Stimulated activated naive CD8-positive, alpha-beta T cell treated with anti-CD3 and anti-CD28 coated beads, Interleukin-15, Interleukin-2, amounts not matched to agents 100 ng/mL and 50 ng/mL, for 24 hours (primary cell): ENCODE measurements around the gene QKI.
"Not testable (repeated sequence)": the region's sequence is repeated elsewhere in the genome, so short reads cannot be mapped to it uniquely, and the experiment has no call there.

Experiments used
- H3K27ac Mint-ChIP-seq: one replicate; pipeline ENCODE4 v1.8.0; 2021; ENCODE audit warnings: mild to moderate bottlenecking, mixed read lengths
- H3K27me3 Mint-ChIP-seq: one replicate; pipeline ENCODE4 v1.8.0; 2021; ENCODE audit warnings: mixed read lengths
- H3K36me3 Mint-ChIP-seq: one replicate; pipeline ENCODE4 v1.8.0; 2021; ENCODE audit warnings: low read depth, mixed read lengths
- H3K4me1 Mint-ChIP-seq: one replicate; pipeline ENCODE4 v1.8.0; 2021; ENCODE audit warnings: low read depth, mixed read lengths
- H3K4me3 Mint-ChIP-seq: one replicate; pipeline ENCODE4 v1.8.0; 2021; ENCODE audit warnings: mild to moderate bottlenecking, mixed read lengths
- H3K9me3 Mint-ChIP-seq: one replicate; pipeline ENCODE4 v1.8.0; 2021; ENCODE audit warnings: mixed read lengths

QKI gene

DNA sequence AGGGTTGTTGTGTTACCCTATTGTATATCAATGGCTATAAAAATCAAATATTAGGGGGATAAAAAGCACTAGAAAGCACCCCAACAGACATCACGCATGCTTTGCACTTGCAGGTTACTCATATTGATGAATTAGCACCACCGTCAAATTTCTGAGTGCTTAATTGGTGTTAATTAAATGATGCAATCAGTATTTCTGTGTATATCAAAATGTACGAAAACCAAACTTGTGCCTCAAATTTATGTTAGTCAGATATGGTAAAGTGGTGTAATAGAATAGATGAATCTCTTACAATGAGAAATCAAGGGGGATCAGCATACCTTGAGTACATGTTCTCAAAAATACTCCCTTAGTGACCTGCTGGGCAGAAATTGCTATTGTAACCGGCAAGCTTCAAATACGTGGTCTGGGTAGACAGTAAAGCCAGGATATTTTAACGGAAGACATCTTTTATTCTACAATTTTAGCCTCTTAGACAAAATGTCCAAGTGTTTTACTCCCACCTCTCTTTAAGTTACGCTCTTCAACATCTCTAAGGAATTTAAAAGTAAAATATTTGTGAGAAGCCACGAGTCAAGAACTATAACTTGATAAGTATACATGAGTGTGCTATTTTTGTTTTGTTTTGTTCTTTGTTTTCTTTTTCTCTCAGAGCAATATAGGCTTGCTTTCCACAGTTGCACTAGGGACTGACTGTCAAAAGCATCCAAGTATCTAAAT lies 166.0 kb downstream of the QKI start:
- no peak overlapping the region for H3K27ac Mint-ChIP-seq
- H3K36me3 Mint-ChIP-seq, result no peaks in the 10 kb centered on the region
- peaks cover 4% of the 10 kb centered on the region for H3K27me3 Mint-ChIP-seq
- H3K9me3 Mint-ChIP-seq, result no peaks in the 10 kb centered on the region
- no peak overlapping the region for H3K4me3 Mint-ChIP-seq
- no peaks in the 10 kb centered on the region for H3K4me1 Mint-ChIP-seq

DNA sequence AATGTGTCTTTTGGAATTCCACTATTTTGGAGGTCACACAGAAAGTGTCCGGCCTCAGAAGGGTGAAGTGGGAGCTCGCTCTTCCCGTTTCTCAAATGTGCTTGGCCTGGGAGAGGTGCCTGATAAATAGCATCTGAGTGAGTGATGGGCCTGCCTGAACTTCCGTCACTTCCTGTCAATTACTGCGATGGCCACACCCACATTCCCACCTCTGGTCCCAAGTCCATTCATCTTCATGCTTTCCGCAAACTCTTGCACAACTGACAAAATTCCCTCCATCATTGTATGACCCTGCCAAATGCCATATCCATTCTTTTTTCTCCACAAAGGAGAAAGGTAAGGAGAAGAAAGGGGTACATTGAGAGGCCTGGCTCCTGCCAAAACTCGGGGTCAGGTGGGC lies 169.0 kb downstream of the QKI start:
- H3K36me3 Mint-ChIP-seq, result no peaks in the 10 kb centered on the region
- no peaks in the 10 kb centered on the region for H3K9me3 Mint-ChIP-seq
- H3K4me1 Mint-ChIP-seq, result peaks cover 8% of the 10 kb centered on the region
- no peak overlapping the region for H3K27ac Mint-ChIP-seq
- peaks cover 4% of the 10 kb centered on the region for H3K27me3 Mint-ChIP-seq
- H3K4me3 Mint-ChIP-seq, result no peak overlapping the region

DNA sequence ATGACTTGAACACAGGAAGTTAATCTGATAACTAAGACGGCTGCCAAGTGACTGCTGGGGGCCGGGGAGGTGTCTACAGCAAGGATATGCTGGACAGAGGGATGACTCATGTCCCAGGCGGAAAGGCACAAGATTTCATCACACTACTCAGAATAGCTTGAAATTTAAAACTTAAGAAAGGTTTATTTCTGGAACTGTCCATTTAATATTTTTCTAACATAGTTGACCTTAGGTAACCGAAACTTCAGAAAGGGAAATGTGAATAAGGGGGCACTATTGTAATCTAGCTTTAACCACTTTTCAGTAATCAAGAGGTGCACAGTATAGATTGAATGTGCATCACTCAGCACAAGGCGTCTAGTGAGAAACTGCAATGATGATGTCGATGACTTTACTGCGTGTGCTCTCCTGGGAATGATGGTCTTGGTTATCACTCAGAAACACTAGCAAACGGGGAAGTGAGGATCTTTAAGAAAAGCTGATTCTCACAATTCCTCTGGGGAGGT lies 171.5 kb downstream of the QKI start:
- H3K27me3 Mint-ChIP-seq, result peaks cover 18% of the 10 kb centered on the region
- no peak overlapping the region for H3K27ac Mint-ChIP-seq
- no peak overlapping the region for H3K4me3 Mint-ChIP-seq
- H3K9me3 Mint-ChIP-seq, result no peaks in the 10 kb centered on the region
- peaks cover 8% of the 10 kb centered on the region for H3K36me3 Mint-ChIP-seq
- H3K4me1 Mint-ChIP-seq, result peaks cover 8% of the 10 kb centered on the region

DNA sequence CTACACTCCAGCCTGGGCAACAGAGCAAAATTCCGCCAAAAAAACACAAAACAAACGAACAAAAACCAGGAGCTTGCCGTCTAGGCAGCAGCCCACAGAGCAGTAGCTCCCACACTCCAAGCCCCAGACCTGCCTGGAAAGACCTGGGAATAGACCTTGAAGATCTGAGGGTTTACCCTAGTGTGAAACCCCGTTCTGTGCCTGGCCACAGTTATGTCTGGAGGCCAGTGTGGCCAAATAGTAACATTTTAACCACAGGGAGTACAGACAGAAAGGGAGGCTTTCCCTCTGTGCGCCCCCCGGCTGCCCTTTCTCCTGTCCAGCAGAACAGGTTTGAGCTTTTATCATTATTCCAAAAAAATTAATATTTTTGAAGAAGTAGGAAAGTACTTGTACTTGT lies 172.4 kb downstream of the QKI start:
- Mint-ChIP-seq H3K27me3 (peaks cover 22% of the 10 kb centered on the region), H3K9me3 (peaks cover 2% of the 10 kb centered on the region), H3K27ac (no peak overlapping the region), H3K4me1 (peaks cover 8% of the 10 kb centered on the region), H3K4me3 (no peak overlapping the region), H3K36me3 (peaks cover 8% of the 10 kb centered on the region)

DNA sequence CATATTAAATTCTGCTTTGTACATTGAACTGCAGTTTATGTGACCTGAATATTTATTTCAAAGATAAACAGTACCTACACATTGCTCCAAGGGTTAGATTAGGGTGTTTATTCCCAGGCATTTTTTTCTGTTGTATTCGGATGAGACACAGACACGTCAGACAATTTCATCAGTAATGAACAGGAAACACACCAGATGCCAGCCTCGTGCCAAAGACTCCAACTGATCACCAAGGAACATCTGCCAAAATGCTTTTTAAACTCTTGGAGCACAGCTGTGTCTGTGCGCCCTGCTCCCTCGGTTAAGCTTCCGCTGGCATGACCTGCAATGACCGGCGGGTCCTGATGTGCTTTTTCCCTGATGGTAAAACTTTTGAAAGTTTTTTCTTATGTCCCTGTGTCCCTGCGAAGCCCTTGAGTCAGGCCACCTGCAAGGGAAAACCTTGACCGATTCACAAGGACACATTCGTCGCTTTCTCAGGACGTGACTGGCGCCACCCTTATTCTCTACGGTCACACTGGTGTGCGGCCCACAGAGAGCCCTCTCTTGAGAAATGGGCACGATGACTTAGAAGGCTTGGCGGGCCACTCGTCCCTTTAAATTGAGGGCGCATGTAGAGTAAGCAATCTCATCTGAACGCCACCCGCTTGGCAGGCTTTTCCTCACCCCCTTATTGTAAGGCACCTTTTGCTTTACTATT lies 173.9 kb downstream of the QKI start:
- peaks cover 25% of the 10 kb centered on the region for H3K27me3 Mint-ChIP-seq
- peaks cover 8% of the 10 kb centered on the region for H3K4me1 Mint-ChIP-seq
- no peak overlapping the region for H3K4me3 Mint-ChIP-seq
- H3K36me3 Mint-ChIP-seq, result peaks cover 8% of the 10 kb centered on the region
- peaks cover 13% of the 10 kb centered on the region for H3K9me3 Mint-ChIP-seq
- no peak overlapping the region for H3K27ac Mint-ChIP-seq

GRCh38 chr6:163589387-163589786 lies 174.9 kb downstream of the QKI start:
- Mint-ChIP-seq H3K4me1 (peaks cover 8% of the 10 kb centered on the region), H3K36me3 (peaks cover 8% of the 10 kb centered on the region), H3K9me3 (peaks cover 15% of the 10 kb centered on the region), H3K27me3 (peaks cover 23% of the 10 kb centered on the region), H3K27ac (no peak overlapping the region), H3K4me3 (no peak overlapping the region)

DNA sequence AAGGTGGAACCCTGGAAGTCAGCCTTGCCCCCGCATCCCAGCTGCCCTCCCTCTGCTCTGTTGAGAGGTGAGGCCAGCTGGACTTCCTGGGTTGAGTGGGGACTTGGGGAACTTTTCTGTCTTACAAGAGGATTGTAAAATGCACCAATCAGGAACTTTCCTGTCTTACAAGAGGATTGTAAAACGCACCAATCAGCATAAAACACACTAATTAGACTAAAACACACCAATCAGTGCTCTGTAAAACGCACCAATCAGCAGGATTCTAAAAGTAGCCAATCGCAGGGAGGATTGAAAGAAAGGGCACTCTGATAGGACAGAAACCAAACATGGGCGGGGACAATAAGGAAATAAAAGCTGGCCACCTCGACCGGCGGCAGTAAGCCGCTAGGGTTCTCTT lies 175.6 kb downstream of the QKI start:
- H3K27ac Mint-ChIP-seq, H3K36me3 Mint-ChIP-seq, H3K4me3 Mint-ChIP-seq, H3K4me1 Mint-ChIP-seq: not testable (repeated sequence)
- Mint-ChIP-seq H3K9me3 (peaks cover 15% of the 10 kb centered on the region), H3K27me3 (peaks cover 25% of the 10 kb centered on the region)

GRCh38 chr6:163592872-163593271 lies 178.4 kb downstream of the QKI start:
- Mint-ChIP-seq H3K36me3 (peaks cover 8% of the 10 kb centered on the region), H3K4me1 (peaks cover 4% of the 10 kb centered on the region), H3K27ac (no peak overlapping the region), H3K27me3 (peaks cover 34% of the 10 kb centered on the region), H3K9me3 (peaks cover 15% of the 10 kb centered on the region), H3K4me3 (no peak overlapping the region)

DNA sequence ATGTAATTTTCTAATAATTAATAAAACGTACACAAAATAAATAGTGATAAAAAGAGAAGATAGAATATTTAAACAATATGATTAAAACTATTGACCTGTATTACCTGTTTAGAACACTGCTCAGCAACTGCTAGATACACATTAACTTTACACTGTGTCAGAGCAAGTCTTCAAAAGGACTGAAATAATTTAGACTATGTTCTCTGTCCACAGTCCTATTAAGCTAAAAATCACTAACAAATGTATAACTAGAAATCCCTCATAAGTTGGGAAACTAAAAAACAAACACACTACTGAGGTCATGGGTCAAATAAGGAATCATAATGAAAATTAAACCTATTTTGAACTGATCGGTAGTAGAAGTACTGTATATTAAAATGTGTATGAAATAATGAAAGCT lies 181.7 kb downstream of the QKI start:
- no peak overlapping the region for H3K4me3 Mint-ChIP-seq
- H3K4me1 Mint-ChIP-seq, result no peaks in the 10 kb centered on the region
- no peaks in the 10 kb centered on the region for H3K36me3 Mint-ChIP-seq
- H3K9me3 Mint-ChIP-seq, result peaks cover 15% of the 10 kb centered on the region
- no peak overlapping the region for H3K27ac Mint-ChIP-seq
- H3K27me3 Mint-ChIP-seq, result peaks cover 18% of the 10 kb centered on the region

- no peaks in the 10 kb centered on the region for H3K4me1 Mint-ChIP-seq
- no peaks in the 10 kb centered on the region for H3K36me3 Mint-ChIP-seq
- H3K27me3 Mint-ChIP-seq, result peaks cover 11% of the 10 kb centered on the region
- no peaks in the 10 kb centered on the region for H3K9me3 Mint-ChIP-seq
- H3K4me3 Mint-ChIP-seq, result no peak overlapping the region
- no peak overlapping the region for H3K27ac Mint-ChIP-seq
Measured at GRCh38 chr6:163599136-163599535, 184.6 kb downstream of the QKI start.

GRCh38 chr6:163599684-163600083 lies 185.2 kb downstream of the QKI start:
- Mint-ChIP-seq H3K4me3 (no peak overlapping the region), H3K4me1 (no peaks in the 10 kb centered on the region), H3K27me3 (peaks cover 12% of the 10 kb centered on the region), H3K36me3 (peaks cover under 1% of the 10 kb centered on the region), H3K27ac (no peak overlapping the region), H3K9me3 (no peaks in the 10 kb centered on the region)

- no peaks in the 10 kb centered on the region for H3K4me1 Mint-ChIP-seq
- H3K4me3 Mint-ChIP-seq, result no peak overlapping the region
- H3K36me3 Mint-ChIP-seq, result peaks cover 3% of the 10 kb centered on the region
- no peak overlapping the region for H3K27ac Mint-ChIP-seq
- H3K9me3 Mint-ChIP-seq, result peaks cover under 1% of the 10 kb centered on the region
- peaks cover 14% of the 10 kb centered on the region for H3K27me3 Mint-ChIP-seq
Measured at GRCh38 chr6:163600331-163600730, 185.8 kb downstream of the QKI start.

GRCh38 chr6:163600781-163601180 lies 186.3 kb downstream of the QKI start:
- H3K4me1 Mint-ChIP-seq, result no peaks in the 10 kb centered on the region
- H3K27me3 Mint-ChIP-seq, result peaks cover 17% of the 10 kb centered on the region
- H3K4me3 Mint-ChIP-seq, result no peak overlapping the region
- no peak overlapping the region for H3K27ac Mint-ChIP-seq
- H3K36me3 Mint-ChIP-seq, result peaks cover 3% of the 10 kb centered on the region
- peaks cover 4% of the 10 kb centered on the region for H3K9me3 Mint-ChIP-seq

DNA sequence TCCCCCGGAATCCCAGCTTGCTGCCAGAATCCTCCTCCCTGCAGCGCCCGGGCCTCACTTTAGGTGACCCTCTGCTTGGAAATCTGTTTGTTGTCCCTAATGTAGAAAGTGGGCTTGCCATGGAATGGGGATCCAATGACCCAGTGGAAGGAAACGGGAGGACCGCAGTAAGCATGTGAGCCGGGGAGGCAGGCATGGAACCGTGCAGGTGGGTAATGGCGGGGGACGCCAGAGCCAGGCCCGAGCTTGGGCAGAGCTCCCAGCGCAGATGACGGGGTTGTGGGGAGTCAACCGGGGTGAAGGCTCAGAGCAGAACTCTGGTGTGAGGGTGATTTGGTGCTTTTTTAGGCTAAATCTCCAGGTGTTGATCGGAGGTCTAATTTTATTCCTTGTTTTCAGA lies 188.3 kb downstream of the QKI start:
- Mint-ChIP-seq H3K36me3 (peaks cover 3% of the 10 kb centered on the region), H3K27me3 (peaks cover 10% of the 10 kb centered on the region), H3K9me3 (peaks cover 4% of the 10 kb centered on the region), H3K4me1 (no peaks in the 10 kb centered on the region), H3K4me3 (no peak overlapping the region), H3K27ac (no peak overlapping the region)

- Mint-ChIP-seq H3K4me3 (no peak overlapping the region), H3K36me3 (peaks cover 3% of the 10 kb centered on the region), H3K9me3 (peaks cover 4% of the 10 kb centered on the region), H3K4me1 (peaks cover 1% of the 10 kb centered on the region), H3K27ac (no peak overlapping the region), H3K27me3 (peaks cover 12% of the 10 kb centered on the region)
Measured at GRCh38 chr6:163603395-163603794, 188.9 kb downstream of the QKI start.
